GM18511 (cell line): ENCODE results near the gene GPATCH8.
"Not testable (repeated sequence)": the region's sequence is repeated elsewhere in the genome, so short reads cannot be mapped to it uniquely, and the experiment has no call there.

Source experiments
- ATAC-seq: cut with Tn5 transposase; IDR thresholded peaks from one replicate; pipeline ENCODE4 v1.9.1; 2021; ENCODE audit warnings: mild to moderate bottlenecking, moderate library complexity; ENCODE audit not compliant: unreplicated experiment

The GPATCH8 gene

DNA sequence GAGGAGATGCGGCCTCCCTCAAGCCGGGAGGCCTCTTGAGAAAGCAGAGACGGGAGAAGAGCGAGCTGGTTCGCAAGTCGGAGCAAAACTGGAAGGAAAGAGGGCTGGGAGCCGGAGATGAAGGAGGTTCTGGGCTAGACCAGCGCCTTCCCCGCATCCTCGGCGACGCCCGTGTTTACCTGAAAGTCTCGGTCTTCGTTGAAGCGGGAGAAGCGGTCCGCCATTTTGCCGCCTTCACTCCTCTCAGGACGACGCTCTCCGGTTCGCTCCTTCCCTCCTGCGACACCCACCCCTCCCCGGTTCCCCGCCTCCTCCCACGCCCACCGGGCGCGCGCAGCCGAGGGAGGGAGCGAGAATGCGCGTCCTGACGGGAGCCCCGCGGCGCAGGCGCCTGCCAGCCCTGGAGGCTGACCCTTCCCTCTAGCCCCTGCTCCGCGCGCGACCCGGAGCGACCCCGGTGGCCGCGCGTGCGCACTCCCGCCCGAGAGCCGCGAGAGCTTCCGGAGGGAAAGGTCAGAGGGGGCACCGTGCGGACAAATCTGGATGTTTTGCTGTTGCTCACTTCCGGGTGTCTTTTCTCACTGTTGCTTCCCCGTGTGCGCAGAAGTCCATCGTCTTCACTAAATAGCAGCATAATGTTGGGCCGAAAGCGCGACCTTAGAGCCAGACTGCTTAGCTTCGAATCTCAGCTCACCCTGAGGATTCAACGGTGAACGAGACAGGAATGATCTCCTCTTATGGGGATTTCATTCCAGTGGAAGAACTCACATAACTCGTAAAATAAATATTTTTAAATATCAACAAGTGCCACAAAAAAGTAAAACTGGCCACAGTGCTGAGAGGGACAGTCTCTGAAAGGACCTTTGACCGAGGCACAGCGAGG lies at the start of gene GPATCH8:
TSS of gene GPATCH8 (minus strand) at position 260 of the 883 bp plus-strand sequence. CDS start at position 224, 36 bp downstream.
- peak; percentile 93 for ATAC-seq

DNA sequence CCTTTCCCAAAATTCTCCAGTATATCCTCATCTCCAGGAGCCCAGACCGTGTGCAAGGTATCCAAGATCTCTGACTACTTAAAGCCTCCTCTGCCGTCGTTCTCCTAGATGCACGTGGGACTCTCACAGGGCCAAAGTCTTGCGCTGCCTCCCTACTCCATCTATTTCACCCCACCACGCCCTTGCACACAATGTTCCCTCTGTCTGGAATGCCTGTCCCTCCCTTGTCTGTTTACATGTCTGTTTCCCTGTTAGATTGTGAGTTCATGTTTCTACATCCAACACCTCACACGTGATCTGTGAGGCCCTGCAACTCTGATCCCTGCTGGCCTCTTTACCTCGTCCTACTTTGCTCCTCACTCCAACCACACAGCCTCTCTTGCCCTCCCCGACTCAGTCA lies 49.2 kb upstream of the GPATCH8 start:
- ATAC-seq, result no peak

DNA sequence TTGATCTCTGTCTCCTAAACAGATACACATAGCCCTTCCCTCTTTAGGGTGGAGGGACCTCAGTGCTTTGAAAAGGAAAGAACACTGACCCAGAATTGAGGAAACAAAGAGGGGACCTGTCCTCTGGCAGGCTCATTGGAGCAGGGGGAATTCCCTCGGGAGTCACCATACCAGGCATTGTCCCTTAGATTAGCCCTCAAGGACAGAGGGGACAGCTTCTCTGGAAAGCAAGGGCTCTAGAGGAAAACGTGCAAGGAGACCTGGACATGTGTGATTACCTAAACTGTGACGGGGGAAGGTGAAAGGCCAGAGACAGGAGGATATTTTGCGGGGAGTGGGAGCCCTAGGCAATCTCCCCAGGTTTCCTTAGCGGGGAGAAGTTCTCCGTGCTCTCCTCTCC lies 46.5 kb upstream of the GPATCH8 start:
- ATAC-seq, result no peak

DNA sequence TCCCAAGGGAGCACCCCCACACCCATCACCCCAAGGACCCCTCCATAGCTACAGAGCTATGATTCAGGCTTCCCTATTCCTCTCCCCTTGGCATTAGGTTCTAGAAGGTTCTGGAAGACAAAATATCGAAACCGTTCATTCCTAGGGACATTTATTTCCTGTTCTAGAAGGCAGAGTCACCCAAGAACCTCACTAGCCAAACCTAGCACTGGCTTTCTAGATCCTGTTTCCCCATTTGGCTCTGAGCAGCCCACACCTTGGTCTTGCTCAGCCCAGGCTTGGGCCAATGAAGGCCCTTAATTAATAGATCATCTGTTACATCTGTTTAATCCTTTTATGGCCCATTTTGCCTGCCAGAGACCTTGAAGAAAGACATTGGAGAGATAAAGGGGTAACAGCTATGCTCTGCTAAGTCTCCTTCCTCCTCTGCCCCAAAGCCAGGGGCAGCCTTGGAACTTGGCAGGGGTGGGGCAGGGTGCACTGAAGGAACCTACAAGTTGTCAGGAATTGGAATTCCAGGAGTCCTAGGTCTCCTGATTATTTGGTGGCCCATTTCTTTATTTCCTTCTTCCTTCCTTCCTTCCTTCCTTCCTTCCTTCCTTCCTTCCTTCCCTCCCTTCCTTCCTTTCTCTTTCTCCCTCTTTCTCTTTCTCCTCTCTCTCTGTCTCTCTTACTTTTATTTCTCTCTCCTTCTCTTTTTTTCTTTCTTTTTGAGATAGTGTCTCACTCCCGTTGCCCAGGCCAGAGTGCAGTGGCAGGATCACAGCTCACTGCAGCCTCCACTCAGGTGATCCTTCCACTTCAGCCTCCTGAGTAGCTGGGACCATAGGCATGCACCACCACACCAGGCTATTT lies 45.4 kb upstream of the GPATCH8 start:
- no peak for ATAC-seq

- no peak for ATAC-seq
These were observed 44.5 kb upstream of the GPATCH8 start for GRCh38 chr17:44547625-44548267.

- ATAC-seq, result no peak
These were observed 43.7 kb upstream of the GPATCH8 start for GRCh38 chr17:44546671-44547606.

DNA sequence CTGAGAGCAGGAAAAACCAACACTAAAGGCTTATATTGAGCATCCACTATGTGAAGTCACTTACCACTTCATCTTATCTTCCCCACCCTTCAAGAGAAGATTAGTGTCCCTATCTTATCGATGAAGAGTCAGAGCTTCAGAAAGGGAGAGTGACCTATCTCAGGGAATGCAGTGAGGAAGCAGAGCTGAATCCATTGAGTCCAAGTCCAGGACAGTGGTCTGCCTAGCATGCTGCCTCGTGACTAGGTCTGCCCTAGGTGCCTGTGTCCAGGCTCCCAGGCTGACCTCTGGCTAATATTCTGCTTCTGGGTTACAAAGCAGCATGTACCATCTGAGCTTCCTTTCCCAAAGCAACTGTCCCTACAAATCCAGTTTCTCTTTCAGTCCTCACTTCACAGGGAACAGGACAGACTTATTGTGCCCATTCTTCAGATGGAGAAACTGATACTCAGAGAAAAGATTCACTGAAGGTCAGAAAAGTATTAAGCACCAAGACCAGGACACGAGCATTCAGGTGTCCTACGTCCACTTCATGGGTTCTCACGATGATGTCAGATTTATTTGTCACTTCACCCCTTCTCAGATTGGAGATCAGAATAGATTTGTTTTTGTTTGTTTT lies 40.8 kb upstream of the GPATCH8 start:
- no peak for ATAC-seq

DNA sequence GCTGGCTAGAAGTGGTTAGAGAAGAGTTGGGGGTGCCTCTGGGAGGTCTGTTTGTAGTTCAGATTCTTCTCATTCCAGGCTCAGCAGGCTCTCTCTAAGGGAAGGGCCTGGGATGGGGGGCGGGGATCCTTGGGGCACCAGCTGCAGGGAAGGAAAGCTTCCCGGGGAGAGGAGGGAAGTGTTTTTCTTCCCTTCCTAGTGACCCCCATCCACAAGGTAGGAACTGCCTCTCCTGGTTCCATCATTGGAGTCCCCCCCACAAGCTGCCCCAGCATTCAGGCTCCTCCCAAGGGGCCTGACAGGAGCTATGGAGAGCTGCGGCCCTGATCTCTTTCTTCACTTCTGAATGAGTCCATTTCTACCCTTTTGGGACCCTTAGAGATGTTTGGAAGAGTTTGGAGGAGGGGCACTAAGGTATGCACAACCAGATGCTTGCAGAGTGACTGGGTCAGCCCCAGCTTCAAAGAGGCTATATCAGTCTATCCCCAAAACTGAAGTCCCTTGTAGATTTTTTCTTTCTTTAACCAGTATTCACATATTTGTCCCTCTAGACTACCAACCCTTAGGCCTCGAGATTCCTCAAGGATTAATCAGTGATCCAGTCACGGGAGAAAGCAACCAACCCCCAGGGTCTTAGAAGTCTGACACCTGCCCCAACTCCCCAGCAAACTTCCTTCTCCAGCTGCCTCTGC lies 40.2 kb upstream of the GPATCH8 start:
- ATAC-seq, result no peak

DNA sequence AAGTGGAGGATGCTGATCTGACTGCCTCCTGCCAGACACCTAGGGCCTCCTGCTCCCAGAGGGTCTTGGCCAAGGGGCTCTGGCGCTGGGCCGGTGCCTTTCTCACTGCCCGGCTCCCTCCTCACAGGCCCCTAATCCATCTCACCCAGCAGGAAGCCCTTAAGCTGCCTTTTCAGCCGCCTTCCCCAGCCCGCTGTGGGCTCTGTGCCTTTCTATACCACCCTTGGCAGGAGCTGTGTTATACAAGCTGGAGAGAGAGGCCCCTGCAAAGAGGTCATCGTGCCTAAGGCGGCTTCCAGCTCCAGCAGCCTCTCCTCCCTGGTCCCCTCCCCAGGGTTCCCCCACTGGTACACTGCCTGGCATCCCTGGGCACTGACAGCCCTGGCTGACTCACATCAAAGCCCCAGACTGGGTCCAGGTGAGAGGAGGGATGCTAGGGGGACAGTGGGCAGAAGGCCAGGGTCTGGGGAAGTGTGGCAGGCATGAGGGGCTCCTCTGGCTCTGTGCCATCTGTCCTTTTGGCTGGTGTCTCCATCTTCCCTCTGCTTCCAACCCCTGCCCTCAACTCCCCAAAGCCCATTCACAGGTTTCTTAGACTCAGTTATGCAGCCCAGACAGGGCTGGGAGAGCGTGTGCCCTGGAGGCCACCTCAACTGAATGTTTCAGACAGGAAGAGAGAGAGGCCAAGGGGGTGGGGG lies 38.8 kb upstream of the GPATCH8 start:
- ATAC-seq, result no peak

- no peak for ATAC-seq
These were observed 37.3 kb upstream of the GPATCH8 start for GRCh38 chr17:44540246-44541084.

DNA sequence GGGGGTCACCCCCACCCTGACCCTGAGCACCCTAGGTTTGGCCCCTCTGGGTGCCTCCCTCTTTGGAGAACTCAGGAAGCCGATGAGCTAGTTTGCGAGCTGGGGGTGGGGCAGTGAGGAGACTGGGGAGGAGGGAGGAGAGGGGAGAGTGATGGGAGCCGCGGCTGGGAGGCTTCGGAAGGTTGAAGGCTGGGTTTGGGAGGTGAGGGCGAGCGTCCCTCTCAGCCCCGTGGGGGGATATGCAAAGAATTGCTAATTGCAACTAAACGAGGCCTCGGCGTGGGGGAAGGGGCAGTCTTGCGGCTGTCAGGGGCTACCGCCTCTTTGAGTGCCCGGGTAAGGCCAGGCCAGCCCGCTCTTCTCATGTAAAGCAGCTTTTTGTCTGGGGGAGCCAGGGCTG lies 36.5 kb upstream of the GPATCH8 start:
- no peak for ATAC-seq

DNA sequence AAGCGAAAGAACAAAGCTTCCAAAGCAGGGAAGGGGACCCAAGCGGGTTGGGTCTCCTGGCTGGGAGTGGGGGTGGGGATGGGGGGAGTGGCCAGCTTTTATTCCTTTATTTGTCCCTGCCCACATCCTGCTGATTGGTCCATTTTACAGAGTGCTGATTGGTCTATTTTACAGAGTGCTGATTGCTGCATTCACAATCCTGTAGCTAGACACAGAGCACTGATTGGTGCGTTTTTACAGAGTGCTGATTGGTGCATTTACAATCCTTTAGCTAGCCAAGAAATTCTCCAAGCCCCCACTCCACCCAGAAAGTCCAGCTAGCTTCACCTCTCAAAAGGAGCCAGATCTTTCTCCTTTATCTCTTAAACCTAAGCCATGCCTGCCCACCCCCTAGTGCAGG lies 34.7 kb upstream of the GPATCH8 start:
- not testable (repeated sequence) for ATAC-seq

DNA sequence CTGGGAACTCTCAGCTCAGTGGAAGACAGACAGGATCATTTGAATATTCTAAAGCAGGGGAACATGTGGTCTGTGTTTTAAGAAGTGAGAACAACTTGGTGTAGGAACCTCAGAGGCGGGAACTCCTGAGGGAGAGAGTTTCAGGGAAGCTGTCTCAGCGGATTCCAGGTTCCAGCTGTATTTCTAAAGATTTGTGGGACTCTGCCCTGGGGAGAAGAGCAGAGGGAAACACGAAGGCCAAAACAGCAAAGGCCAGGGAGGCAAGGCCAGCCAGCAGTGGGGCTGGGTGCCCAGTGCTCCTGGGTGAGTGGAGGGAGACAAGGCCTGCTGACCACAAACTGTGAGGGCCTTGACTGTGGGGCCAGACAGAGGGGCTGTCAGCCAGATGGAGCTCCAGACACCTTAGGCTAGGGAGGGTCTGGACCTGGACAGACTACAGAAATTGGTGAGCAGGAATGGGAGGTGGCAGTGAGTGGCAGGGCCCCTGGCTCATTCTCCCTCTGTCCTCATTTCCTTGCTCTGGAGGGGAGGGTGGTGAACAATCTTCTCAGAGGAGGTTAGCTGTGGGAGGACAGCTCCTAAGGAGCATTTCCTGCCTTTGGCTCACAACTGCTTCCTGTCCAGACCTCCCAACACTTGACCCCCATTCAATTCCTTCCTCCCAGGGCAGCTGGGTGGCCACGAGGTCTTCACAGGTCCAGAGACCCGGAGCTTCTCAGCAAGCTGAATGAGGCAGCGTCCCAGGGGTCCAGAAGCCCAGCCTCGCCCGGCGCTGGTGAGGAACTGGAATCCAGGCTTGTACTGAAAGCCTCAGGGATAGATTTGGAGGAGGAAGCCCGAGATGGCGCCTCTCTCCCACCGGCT lies 33.1 kb upstream of the GPATCH8 start:
- ATAC-seq, result no peak

- ATAC-seq, result no peak
These were observed 30.5 kb upstream of the GPATCH8 start for GRCh38 chr17:44533533-44534246.

DNA sequence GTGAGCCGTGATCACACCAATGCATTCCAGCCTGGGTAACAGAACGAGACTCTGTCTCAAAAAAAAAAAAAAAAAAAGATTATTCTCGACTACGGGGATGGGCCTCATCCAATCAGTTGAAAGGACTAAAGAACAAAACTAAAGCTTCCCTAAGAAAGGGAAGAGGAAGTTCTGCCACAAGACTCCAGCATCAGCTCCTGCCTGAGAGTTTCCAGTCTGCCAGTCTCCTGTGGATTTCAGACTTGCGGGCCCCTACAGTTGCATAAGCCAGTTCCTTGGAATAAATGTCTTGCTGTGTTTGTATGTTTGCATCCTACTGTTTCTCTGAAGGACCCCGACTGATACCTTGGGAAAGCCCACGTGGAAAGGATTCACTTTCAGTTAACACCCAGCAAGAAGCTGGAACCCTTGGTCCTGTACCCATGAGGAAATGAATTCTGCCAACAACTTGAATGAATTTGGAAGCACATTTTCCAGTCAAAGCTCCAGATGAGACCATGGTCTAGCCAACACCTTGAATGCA lies 27.8 kb upstream of the GPATCH8 start:
- no peak for ATAC-seq

- ATAC-seq, result no peak
These were observed 26.7 kb upstream of the GPATCH8 start for GRCh38 chr17:44529864-44530263.
